ENCODE data around the gene PLCZ1. TPM values are rescaled to one million over a fixed set of nuclear protein-coding genes. Genes with fewer than 3 reads are reported as not detected.
A peak's percentile ranks its signal among the peaks of the same experiment; 100 is the strongest.

Gene PLCZ1
- total RNA-seq, 2 experiments from 2014 or later, result not detected

- no peak overlapping the region for H3K27ac Mint-ChIP-seq
- no peaks in the 10 kb centered on the region for H3K9me3 ChIP-seq (ENCODE audit: control insufficient read depth in 1 of 2, insufficient read depth in 1 of 2, low read length in 2 of 2)
- no peak overlapping the region for H3K27ac ChIP-seq (ENCODE audit: low read depth in 1 of 2, low read length in 2 of 2)
- peaks cover 2% of the 10 kb centered on the region for H3K9me3 Mint-ChIP-seq
- DNase-seq (peak in 1 of 14 experiments; percentile 0), ATAC-seq (ENCODE audit: poor library complexity) (no peak)
- intact Hi-C loops (cut with DNase I, micrococcal nuclease), result no loop called here
- no peak for TF ChIP-seq CTCF (IDR thresholded peaks at IDR 0.05)
- CTCF ChIA-PET, result no interaction called here
- no peaks in the 10 kb centered on the region for H3K36me3 Mint-ChIP-seq (ENCODE audit: low read depth)
- POLR2A ChIA-PET, result no interaction called here
- H3K36me3 ChIP-seq (ENCODE audit: insufficient read depth, low read length), result no peaks in the 10 kb centered on the region
- no peaks in the 10 kb centered on the region for H3K27me3 ChIP-seq (ENCODE audit: control insufficient read depth in 1 of 2, insufficient read depth in 2 of 2, low read length in 2 of 2)
- H3K4me1 Mint-ChIP-seq (ENCODE audit: low read depth), result no peaks in the 10 kb centered on the region
- no peak overlapping the region for H3K4me3 ChIP-seq (ENCODE audit: low read length)
- H3K27me3 Mint-ChIP-seq, result no peaks in the 10 kb centered on the region
- no peaks in the 10 kb centered on the region for H3K4me1 ChIP-seq (ENCODE audit: insufficient read depth, low read length)
- H3K4me3 Mint-ChIP-seq, result no peak overlapping the region
Observed at GRCh38 chr12:18683327-18684013, 54.3 kb downstream of the PLCZ1 start.

GRCh38 chr12:18681818-18682217 is 56.0 kb downstream of the PLCZ1 start:
- H3K27me3 ChIP-seq (ENCODE audit: control insufficient read depth in 1 of 2, insufficient read depth in 2 of 2, low read length in 2 of 2), result no peaks in the 10 kb centered on the region
- Mint-ChIP-seq H3K4me1 (ENCODE audit: low read depth) (no peaks in the 10 kb centered on the region), H3K9me3 (peaks cover 2% of the 10 kb centered on the region), H3K27ac (no peak overlapping the region), H3K4me3 (no peak overlapping the region), H3K36me3 (ENCODE audit: low read depth) (no peaks in the 10 kb centered on the region), H3K27me3 (no peaks in the 10 kb centered on the region)
- ChIA-PET POLR2A (no interaction called here), CTCF (no interaction called here)
- H3K9me3 ChIP-seq (ENCODE audit: control insufficient read depth in 1 of 2, insufficient read depth in 1 of 2, low read length in 2 of 2), result no peaks in the 10 kb centered on the region
- H3K4me3 ChIP-seq (ENCODE audit: low read length), result no peak overlapping the region
- H3K27ac ChIP-seq (ENCODE audit: low read depth in 1 of 2, low read length in 2 of 2), result no peak overlapping the region
- intact Hi-C loops (cut with DNase I, micrococcal nuclease), result no loop called here
- H3K36me3 ChIP-seq (ENCODE audit: insufficient read depth, low read length), result no peaks in the 10 kb centered on the region
- no peaks in the 10 kb centered on the region for H3K4me1 ChIP-seq (ENCODE audit: insufficient read depth, low read length)
- TF ChIP-seq CTCF (IDR thresholded peaks at IDR 0.05), result no peak
- no peak for ATAC-seq (ENCODE audit: poor library complexity)
- no peak for DNase-seq

- Histone ChIP-seq H3K27me3 (ENCODE audit: control insufficient read depth in 1 of 2, insufficient read depth in 2 of 2, low read length in 2 of 2) (no peaks in the 10 kb centered on the region), H3K27ac (ENCODE audit: low read depth in 1 of 2, low read length in 2 of 2) (no peak overlapping the region), H3K36me3 (ENCODE audit: insufficient read depth, low read length) (no peaks in the 10 kb centered on the region), H3K4me1 (ENCODE audit: insufficient read depth, low read length) (no peaks in the 10 kb centered on the region), H3K4me3 (ENCODE audit: low read length) (no peak overlapping the region), H3K9me3 (ENCODE audit: control insufficient read depth in 1 of 2, insufficient read depth in 1 of 2, low read length in 2 of 2) (no peaks in the 10 kb centered on the region)
- H3K27me3 Mint-ChIP-seq, result no peaks in the 10 kb centered on the region
- POLR2A ChIA-PET, result no interaction called here
- DNase-seq (no peak), ATAC-seq (ENCODE audit: poor library complexity) (no peak)
- peaks cover 4% of the 10 kb centered on the region for H3K9me3 Mint-ChIP-seq
- no peaks in the 10 kb centered on the region for H3K36me3 Mint-ChIP-seq (ENCODE audit: low read depth)
- H3K4me3 Mint-ChIP-seq, result no peak overlapping the region
- no peak overlapping the region for H3K27ac Mint-ChIP-seq
- H3K4me1 Mint-ChIP-seq (ENCODE audit: low read depth), result no peaks in the 10 kb centered on the region
- CTCF ChIA-PET, result no interaction called here
- intact Hi-C loops (cut with DNase I, micrococcal nuclease), result no loop called here
- TF ChIP-seq CTCF (IDR thresholded peaks at IDR 0.05), result no peak
Observed at GRCh38 chr12:18676996-18677588, 60.7 kb downstream of the PLCZ1 start.

Measured in CD4-positive, alpha-beta T cell (primary cell).